GM21381 (cell line): ENCODE measurements around the gene RNF126.
"Not testable (repeated sequence)": the region's sequence is repeated elsewhere in the genome, so short reads cannot be mapped to it uniquely, and the experiment has no call there.

Experiments used
- ATAC-seq: cut with Tn5 transposase; IDR thresholded peaks from one replicate; pipeline ENCODE4 v1.9.1; 2021; ENCODE audit warnings: mild to moderate bottlenecking, moderate library complexity; ENCODE audit not compliant: unreplicated experiment

RNF126 gene

DNA sequence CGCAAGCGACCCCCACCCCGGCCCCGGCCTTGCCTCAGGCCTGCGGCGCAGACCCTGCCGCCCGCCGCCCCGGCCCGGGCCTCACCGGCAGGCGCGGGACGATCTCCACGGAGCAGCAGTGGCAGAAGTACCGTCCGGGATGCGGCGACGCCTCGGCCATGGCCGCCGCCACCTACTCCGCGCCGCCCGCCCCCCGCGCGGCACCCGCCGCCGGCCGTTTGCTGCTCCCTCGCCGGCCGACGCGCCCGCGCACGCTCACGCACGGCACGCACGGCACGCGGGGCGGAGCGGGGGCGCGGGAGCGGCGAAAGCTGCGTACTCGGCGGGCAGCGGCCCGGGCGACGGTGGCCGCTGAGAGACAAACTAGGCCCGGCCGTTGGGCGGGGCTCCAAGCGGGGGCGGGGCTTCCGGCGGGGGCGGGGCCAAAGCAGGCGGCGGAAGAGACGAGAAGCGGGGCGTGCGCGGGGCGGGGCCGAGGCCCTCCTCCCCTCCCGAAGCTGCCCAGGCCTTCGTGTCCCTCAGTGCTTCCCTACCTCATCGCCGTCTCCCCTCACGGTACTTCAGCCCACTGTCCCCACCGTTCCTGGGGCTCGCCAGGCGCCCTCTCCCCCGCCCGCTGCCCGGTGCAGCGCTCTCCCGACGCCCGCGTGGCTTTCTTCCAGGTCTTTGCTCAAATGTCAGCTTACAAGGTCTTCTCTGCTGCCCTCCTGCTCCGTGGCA lies at the start of gene RNF126:
TSS of gene RNF126 (minus strand) at position 253 of the 720 bp plus-strand sequence. CDS start at position 160, 93 bp downstream.
- peak; percentile 61 for ATAC-seq

DNA sequence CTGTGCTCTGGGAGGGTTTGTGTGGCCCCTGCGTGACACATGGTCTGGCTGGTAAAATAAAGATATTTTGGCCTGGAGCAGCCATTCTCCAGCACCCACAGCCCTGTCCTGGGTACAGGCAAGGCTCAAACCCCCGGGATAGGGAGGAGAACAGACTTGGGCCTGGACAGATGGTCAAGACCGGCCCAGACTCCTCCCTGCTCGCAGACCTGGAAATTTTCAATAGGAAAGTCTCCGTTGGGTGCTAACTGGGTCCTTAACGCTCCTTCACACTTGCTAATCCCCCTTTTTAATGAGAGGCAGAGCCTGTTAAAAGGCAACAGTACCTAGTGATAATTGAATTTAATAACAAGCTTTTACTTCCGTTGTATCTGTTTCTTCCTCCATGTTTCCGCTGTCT lies 48.2 kb upstream of the RNF126 start:
- ATAC-seq, result no peak

DNA sequence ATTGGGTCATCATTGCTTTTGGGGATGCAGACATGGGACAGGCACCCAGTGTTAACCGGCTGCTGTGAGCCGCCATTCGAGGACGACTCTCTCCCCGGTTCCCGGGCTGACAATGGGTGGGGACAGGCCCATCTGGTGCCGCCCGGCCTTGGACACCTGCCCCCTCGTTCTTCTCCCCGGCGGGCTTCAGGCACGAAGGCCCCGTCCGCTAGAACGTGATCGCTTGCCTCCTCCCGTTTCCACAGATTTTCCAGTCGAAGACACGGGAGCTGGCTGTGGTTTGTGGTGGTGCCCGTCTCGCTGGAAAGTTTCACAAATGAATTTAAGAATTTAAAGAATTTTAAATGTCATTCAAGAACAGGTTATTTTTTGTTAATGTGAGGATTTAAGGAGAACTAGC lies 47.8 kb upstream of the RNF126 start:
- ATAC-seq, result no peak

DNA sequence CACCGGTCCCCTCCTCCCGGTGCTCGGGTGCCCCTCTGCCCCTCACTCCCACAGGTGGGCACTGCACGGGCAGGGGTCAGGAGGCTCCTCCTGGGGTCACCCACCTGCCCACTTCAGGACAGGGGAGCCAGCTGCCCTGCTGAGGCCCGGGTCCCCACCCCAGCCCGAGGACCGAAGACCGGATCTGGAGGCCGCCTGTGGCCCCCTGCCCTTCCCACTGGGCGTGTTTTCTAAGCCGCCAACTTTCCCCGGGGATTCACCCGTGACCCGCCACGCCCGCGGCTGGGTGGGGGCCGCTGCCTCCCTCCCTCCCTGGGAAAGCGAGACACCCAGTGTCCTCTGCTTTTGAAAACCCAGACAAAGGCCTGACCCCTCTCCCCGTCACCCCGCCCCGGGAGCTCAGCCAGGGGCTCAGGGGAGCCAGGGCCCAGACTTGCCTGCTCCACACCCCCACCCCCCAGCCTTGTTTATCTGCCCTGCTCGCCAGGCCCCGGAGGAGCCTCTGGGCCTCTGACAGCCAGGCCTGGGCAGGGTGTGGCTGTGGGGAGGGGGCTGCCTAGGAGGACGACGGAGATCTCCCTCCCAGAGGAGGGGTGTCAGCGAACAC lies 47.1 kb upstream of the RNF126 start:
- ATAC-seq, result no peak

DNA sequence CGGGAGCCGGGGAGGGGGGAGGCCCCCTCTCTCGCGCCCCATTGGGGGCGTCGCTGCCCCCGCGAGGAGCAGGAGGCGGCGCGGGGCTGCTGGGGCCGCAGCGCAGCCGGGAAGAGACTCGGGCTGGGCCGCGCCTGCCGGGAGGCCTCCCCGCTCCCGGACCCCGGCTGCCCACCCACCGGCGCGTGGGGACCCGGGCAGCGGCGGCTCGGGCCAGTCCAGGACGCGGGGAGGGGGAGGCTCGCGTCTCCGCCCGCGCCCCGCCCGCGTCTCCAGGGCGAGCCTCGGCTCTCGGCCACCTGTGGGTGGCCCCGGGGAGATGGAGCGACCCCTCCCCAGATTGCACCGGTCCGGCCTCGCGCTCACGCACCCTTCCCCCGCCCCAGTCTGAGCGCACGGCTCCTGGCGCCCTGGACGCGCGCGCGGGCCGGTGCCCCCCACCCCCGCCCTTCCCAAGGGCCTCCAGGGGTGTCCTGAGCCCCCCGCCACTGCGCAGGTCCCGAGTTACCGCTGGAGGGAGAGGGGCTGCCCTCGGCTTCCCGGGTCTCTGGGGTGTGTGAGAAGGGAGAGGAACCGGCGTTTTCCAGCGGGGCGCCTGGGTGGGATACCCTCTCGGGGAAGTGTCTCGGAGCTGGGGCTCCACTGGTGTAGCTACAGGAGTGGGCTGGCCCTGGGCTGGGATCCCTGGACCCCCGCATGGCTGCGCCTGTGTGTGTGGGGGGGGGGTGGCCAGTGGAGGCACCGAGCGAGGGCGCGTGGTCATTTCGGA lies 46.4 kb upstream of the RNF126 start:
- no peak for ATAC-seq

DNA sequence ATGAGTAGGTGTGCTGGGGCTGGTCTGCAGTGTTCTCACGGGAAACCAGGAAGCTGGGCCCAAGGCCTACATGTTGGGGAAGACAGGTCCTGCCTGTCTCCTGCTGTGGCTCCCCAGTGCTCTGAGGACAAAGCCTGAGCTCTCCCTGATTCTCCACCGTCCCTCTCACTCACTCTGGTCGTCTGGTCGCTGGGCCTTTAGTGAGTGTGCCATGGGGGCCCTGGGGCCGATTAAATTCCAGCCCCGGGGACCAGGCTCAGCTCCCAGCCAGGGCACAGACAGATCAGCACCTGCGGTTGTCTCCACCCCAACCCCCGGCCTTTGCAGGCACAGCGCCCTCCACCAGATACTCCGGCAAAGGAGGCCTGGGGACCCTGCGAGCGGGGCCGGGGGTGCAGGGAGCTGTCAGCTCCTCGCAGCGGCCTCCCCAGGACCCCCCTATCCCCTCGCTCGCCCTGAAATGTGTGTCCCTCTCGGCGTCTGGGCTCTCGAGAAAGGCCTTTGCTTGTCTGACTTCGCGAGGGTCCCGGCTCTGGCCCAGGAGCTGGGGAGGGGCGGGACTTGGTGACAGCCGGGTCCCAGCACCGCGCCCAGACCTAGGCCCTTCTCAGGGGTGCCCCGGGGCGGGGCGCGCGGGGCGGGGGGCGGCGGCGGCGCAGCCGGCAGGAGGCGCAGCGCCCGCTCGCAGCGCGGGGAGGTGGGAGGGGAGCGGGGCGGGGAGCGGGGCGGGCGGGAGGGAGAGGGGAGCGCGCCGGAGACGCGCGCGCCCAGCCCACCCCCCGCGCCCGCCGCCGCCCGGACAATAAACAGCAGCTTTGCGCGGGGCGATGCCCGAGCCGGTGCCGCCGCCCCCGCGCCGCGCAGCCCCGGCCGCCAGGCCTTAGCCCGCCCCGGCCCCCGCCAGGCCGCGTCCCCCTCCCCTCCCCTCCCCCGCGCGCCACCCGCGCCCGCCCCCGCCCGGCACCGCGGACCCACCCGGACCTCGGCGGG lies 45.4 kb upstream of the RNF126 start, which contains the start of gene PALM:
TSS of gene PALM (plus strand) at position 782 of the 990 bp plus-strand sequence. CDS start 212 bp downstream, outside the sequence.
- no peak for ATAC-seq

DNA sequence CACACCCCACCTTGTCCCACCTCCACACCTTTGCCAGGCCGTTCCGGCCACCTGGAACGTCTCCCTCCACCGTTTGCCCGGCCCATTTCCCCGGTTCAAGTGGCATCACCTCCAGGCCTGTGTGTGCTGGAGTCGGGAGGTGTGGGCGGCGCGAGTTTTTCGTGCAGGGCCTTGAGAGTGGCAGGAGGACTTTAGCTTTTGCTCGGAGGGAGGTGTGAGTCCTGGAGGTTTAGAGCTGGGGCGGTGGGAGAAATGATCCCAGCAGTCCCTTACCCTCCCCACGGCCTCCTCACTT lies 41.4 kb upstream of the RNF126 start:
- ATAC-seq, result no peak

DNA sequence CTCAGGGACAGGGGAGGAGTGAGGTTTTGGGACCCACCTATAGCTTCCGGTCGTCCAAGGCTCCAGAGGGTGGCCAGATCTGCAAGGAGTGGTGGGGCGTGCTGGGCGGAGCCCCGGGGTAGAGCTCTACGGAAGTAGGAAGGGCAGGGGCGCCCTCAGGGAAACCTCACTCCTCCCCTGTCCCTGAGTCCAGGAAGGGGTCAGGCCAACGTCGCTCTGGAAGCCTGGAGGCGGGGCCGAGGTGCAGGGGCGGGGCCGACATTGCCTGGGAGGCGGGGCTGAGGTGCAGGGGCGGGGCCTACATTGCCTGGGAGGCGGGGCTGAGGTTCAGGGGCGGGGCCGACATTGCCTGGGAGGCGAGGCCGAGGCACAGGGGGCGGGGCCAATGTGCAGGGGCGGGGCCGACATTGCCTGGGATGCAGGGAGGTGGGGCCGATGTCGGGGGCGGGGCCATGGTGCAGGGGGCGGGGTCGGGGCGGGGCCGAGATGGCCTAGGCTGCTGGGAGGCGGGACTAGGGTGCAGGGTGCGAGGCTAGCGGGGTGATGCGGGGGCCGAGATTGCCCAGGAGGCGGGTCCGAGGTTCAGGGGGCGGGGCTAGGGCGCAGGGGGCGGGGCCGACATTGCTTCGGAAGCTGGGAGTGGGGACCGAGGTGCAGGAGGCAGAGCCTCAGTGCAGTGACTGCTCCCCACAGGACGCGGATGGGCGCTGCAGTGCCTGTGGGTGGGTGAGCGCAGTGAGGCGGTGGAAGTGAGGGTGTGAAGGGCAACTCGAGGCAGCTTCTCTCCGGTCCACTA lies 40.8 kb upstream of the RNF126 start:
- ATAC-seq, result no peak

DNA sequence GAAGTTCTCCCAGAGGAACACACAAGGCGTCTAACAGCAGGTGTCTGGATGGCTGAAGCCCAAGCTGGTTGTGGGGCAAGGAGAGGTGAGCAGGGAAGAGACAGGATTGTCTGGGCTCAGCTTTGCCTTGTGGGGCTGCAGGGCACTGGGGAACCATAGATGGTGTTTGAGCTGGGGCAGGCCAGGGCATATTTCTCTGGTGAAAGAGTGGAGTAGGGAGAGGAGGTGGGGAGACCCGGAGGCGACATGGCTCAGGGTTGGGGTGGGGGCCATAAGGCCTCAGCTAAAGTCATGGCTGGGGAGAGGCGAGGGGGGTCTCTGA lies 40.3 kb upstream of the RNF126 start:
- no peak for ATAC-seq

DNA sequence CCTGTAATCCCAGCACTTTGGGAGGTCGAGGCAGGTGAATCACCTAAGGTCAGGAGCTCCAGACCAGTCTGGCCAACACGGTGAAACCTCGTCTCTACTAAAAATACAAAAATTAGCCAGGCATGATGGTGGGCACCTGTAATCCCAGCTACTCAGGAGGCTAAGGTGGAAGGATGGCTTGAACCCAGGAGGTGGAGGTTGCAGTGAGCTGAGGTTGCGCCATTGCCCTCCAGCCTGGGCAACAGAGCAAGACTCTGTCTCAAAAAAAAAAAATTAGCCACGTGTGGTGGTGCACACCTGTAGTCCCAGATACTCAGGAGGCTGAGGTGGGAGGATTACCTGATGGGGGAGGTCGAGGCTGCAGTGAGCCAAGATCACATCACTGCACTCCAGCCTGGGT lies 39.8 kb upstream of the RNF126 start:
- ATAC-seq, result not testable (repeated sequence)

DNA sequence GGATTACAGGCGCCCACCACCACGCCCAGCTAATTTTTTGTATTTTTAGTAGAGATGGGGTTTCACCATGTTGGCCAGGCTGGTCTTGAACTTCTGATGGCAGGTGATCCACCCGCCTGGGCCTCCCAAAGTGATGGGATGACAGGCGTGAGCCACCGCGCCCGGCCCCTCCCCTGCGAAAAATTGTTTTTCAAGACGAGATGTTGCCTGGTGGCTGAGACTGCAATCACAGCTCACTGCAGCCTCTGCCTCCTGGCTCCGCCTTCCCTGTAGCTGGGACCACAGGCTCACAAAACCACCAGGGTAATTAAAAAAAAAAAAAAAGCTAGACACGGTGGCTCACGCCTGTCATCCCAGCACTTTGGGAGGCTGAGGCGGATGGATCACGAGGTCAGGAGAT lies 36.9 kb upstream of the RNF126 start:
- ATAC-seq, result not testable (repeated sequence)

DNA sequence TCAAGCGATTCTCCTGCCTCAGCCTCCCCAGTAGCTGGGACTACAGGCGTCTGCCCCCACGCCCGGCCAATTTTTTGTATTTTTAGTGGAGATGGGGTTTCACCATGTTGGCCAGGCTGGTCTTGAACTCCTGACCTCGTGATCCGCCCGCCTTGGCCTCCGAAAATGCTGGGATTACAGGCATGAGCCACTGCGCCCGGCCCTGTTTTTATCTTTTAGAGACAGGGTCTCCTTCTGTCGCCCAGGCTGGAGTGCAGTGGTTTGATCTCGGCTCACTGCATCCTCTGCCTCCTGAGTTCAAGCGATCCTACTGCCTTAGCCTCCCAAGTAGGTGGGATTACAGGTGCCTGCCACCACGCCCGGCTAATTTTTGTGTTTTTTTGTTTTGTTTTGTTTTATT lies 35.5 kb upstream of the RNF126 start:
- ATAC-seq, result not testable (repeated sequence)

DNA sequence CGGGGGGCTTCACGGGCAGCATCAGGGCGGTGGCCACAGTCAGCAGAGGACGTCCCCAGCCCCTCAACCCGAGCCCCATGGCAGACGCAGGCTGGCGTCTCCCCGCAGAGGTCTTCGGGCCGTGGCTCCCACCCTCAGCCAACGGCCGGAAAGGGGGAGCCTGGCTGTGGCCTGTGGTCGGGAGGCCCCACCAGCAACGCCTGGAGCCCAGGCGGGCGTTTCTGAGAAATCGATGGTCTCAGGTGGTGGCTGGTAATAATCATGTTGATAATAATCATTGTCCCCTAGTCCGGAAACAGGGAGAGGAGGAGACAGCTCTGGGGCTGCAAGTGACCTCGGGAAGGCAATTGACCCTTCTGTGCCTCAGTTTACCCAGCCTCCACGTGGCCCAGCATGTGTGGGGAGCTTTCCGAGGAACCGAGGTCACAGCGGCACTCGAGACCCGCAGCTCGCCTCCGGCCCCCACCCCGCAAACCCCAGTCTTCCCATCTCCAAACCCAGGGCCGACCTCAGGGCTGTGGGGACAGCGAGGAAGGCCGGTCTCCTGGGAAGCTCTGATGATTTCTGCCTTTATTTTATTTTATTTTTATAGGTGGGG lies 32.4 kb upstream of the RNF126 start, which contains the start of gene PRSS57:
TSS of gene PRSS57 (minus strand) at position 101 of the 598 bp plus-strand sequence. CDS start at position 79, 22 bp downstream.
- no peak for ATAC-seq

DNA sequence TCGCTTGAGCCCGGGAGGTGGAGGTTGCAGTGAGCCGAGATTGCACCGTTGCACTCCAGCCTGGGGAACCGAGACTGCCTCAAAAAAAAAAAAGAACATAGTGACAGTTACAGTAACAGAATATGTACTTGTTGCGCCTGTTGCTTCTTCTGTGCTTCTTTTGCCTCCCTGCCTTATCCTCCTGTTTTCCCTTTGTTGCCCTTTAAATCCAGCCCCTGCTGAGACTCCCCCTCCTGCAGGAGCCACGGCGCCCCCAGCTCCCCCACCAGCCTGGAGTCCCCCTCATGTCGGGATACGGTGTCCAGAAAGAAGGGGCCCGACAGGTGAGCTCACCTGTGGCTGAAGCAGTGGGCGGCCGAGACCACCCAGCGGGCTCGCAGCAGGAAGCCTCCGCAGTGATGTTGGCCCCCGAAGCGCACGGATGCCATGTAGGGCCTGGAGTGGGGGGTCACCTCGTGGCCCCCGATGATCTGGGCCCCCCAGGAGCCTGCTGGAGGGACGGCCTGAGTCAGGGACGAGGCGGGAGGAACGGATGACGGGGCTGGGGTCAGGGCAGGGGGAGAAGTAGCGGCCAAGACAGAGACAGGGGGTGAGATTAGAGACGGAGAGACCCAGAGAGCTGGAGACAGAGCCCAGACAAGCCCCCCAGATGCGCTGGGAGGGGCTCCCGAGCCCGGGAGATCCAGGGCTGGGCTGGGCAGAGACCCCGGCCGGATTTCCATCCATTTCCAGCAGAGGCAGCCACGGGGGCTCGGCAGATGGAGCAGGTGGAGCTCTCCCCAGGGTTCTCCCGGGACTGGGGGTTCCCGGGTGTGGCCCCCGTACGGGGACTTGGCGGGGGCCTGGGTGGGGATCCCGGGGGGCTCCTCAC lies 31.7 kb upstream of the RNF126 start:
- no peak for ATAC-seq

DNA sequence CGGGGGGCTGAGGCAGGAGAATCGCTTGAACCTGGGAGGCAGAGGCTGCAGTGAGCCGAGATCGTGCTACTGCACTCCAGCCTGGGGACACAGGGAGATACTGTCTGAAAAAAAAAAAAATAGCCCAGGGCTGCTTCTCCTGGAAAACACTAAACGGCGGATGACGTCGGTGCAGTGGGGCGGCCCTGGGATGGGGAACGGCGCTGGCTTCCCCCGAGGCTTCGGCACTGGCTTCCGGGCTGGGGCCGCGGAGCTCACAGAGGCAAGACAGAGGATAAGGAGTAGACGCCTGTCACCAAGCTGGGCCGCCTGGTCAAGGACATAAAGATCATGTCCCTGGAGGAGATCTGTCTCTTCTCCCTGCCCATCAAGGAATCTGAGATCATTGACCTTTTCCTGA lies 27.2 kb upstream of the RNF126 start:
- ATAC-seq, result no peak

DNA sequence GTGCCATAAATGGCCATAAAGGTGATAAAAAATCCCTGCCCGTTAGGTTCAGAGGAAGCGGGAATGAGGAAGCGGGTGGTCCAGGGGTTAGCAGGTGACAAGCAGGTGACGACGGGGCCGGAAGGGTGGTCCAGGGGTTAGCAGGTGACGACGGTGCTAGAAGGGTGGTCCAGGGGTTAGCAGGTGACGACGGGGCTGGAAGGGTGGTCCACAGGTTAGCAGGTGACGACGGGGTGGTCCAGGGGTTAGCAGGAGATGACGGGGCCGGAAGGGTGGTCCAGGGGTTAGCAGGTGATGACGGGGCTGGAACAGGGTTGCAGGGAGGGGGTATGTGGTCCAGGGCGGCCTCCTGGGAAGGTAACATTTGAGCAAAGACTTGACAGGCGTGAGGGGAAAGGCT lies 26.0 kb upstream of the RNF126 start:
- no peak for ATAC-seq

DNA sequence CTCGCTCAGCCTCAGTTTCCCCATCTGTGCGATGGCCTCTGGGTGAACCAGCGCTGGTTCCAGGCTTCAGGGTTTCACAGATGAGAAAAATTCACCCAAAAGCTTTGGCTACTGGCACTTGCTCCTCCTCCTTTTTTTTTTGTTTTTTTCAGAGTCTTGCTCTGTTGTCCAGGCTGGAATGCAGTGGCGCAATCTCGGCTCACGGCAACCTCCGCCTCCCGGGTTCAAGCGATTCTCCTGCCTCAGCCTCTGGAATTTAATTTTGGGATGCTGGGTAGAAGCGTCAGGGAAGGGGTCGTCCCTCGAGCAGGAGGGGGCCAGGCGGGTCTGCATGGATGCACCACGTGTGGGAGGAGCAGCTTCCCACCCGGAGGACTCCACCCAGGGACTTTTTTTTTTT lies 25.2 kb upstream of the RNF126 start:
- no peak for ATAC-seq

DNA sequence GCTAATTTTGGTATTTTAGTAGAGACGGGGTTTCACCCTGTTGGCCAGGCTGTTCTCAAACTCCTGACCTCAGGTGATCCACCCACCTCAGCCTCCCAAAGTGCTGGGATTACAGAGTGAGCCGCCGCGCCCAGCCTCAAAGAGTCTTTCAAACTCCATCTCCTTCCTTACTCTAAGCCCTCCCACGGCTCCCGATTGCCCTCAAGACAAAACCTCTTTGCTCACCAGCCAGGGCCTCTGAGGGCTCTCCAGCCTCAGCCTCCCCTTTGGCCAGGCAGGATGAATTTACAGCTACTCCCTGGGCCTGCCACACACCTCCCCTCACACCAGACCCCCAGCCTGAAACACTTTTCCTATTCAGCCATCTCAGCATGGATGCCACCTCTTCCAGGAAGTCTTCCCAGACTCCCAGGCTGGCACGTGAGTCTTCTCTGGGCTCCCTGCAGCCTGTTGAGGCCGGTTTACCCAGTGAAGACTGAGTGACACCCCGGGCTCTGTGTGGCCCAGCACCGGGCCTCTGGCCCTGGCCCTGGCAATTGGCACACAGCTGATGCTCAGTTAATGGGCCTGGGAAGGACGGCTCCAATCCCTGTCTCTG lies 24.7 kb upstream of the RNF126 start:
- ATAC-seq, result no peak
